WTC11 (cell line): ENCODE results near the gene PHTF1.

Experiments used
- RELA ChIP-seq: sonication (generic); formaldehyde crosslinking; IDR thresholded peaks from 2 replicates; pipeline ENCODE4 v1.8.1; 2022; ENCODE audit warnings: missing genetic modification reagents, mild to moderate bottlenecking, borderline replicate concordance
- ZNF416 ChIP-seq: fragments of 250-450 bp; sonication (Bioruptor Pico); IDR thresholded peaks from 2 replicates; pipeline ENCODE4 v1.9.0; 2021; ENCODE audit warnings: mild to moderate bottlenecking, inconsistent platforms
- TF ChIP-seq, protein P1 (sequence below): fragments of 200-600 bp; IDR thresholded peaks from 2 replicates; pipeline ENCODE4 v1.8.0; 2022; ENCODE audit warnings: antibody characterized with exemption
- TF ChIP-seq, protein P2 (sequence below): sonication (generic); formaldehyde crosslinking; IDR thresholded peaks from 2 replicates; pipeline ENCODE4 v1.8.0; 2022; ENCODE audit warnings: mild to moderate bottlenecking, missing genetic modification reagents

DNA sequence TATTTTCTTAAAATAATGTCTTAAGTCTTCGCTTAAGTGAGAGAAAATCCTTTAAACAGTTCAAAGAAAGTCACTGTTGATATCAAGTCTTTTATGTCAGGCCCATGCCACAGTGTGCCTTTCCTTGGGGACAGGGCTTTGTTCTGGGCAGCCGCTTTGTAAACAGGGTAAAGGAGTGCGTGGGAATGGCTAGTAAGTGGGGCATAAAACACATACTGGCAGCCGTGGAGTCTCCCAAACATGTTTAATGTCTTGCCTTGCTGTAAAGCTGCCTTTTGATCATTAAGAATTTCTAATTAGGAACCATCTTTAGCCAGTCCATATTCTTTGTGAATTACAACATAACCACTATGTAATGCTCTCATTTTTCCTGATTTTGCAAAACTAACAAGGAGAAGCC, 99.7 kb downstream of the PHTF1 start:
- TF ChIP-seq, protein P1, sequence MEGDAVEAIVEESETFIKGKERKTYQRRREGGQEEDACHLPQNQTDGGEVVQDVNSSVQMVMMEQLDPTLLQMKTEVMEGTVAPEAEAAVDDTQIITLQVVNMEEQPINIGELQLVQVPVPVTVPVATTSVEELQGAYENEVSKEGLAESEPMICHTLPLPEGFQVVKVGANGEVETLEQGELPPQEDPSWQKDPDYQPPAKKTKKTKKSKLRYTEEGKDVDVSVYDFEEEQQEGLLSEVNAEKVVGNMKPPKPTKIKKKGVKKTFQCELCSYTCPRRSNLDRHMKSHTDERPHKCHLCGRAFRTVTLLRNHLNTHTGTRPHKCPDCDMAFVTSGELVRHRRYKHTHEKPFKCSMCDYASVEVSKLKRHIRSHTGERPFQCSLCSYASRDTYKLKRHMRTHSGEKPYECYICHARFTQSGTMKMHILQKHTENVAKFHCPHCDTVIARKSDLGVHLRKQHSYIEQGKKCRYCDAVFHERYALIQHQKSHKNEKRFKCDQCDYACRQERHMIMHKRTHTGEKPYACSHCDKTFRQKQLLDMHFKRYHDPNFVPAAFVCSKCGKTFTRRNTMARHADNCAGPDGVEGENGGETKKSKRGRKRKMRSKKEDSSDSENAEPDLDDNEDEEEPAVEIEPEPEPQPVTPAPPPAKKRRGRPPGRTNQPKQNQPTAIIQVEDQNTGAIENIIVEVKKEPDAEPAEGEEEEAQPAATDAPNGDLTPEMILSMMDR: no peak
- TF ChIP-seq RELA (CRISPR knock-in tag): no peak
- TF ChIP-seq, protein P2, sequence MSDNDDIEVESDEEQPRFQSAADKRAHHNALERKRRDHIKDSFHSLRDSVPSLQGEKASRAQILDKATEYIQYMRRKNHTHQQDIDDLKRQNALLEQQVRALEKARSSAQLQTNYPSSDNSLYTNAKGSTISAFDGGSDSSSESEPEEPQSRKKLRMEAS (CRISPR knock-in tag): no peak
- TF ChIP-seq ZNF416 (CRISPR knock-in tag): no peak
